GM18508 (cell line): ENCODE measurements around the gene RPL35A.

Experiments used
- ATAC-seq: cut with Tn5 transposase; IDR thresholded peaks from one replicate; pipeline ENCODE4 v1.9.1; 2021; ENCODE audit warnings: moderate number of reproducible peaks; ENCODE audit not compliant: insufficient read depth, unreplicated experiment

RPL35A gene

GRCh38 chr3:197994736-197995135 is 44.7 kb downstream of the RPL35A start:
- ATAC-seq, result no peak

GRCh38 chr3:197996855-197997254 is 46.9 kb downstream of the RPL35A start:
- ATAC-seq, result no peak

GRCh38 chr3:197997936-197998335 is 47.9 kb downstream of the RPL35A start:
- ATAC-seq, result no peak
